ENCODE data around the gene TUBG2.
"Not testable (repeated sequence)": the region's sequence is repeated elsewhere in the genome, so short reads cannot be mapped to it uniquely, and the experiment has no call there.

TUBG2 gene

DNA sequence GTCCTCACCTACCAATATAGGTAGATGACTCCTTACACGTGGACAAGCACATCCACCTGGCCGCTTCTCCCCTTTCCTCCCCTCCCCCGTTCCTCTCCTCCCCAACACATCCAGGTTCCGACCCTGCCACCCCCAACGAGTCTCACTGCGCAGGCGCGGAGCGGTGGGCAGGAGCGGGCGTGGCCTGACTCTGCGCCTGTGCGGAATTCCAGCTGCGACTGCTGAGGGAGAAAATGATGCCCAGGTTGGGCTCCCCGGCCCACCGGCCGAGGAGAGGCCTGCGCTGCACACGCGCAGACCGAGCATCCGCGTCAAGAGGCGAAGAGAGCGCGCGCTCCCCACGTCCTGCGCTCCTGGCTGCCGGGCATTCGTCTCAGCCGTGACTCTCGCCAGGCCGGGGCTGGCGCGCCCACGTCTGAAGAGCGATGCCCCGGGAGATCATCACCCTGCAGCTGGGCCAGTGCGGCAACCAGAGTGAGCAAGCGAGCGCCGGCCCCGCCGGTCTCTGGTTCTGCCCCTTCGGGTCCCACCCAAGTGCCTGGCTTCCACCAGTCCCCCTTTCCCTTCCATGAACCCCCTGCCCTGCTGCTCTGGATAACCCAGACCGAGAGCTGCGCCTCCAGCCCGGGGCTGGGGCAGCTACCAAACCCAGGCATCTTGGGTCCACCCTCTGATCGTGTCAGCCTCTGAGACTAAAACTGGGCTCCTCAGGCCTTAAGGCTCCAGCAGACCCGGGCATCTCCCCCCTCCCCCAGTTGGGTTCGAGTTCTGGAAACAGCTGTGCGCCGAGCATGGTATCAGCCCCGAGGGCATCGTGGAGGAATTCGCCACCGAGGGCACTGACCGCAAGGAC, at the start of gene TUBG2:
TUBG2 (plus strand) TSS at position 206 of the 853 bp plus-strand sequence; CDS start at position 426, 220 bp downstream.
- DNase-seq (ENCODE audit: low read depth) = peak; percentile 68

DNA sequence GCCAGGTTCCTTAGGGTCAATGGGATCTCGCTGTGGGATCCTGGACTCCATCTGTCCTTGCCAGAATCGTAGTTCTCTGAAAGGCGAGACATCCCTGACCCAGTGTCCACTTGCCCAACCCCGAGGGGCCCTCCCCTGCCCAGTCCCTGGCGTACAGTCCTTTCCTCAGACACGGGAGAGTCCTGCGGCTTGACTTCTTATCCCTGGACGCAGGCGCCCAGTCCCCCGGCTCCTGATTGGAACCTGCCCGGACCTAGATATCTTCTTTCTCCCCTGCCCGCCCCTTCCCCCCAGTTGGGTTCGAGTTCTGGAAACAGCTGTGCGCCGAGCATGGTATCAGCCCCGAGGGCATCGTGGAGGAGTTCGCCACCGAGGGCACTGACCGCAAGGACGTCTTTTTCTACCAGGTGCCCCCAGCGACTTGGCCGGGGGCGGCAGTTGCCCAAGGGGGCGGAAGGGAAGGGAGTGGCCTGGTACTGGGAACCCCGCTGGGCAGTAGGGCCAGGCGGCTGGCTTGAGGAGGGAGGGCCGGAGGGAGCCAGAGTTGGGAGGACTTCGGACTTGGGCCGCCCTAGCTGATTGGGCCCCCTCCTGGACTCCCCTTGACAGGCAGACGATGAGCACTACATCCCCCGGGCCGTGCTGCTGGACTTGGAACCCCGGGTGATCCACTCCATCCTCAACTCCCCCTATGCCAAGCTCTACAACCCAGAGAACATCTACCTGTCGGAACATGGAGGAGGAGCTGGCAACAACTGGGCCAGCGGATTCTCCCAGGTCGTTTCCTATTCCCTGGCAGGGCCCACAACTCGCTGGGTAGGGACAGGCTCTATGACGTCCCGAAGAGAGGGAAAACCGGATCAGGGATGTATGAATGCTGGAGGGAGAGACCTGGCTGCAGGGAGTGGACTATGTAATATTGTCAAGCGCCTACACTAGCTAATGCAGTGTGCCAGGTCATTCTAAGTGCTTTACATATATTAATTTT, 49.0 kb upstream of the TUBG2 start:
- DNase-seq (ENCODE audit: low read depth) = not testable (repeated sequence)

DNA sequence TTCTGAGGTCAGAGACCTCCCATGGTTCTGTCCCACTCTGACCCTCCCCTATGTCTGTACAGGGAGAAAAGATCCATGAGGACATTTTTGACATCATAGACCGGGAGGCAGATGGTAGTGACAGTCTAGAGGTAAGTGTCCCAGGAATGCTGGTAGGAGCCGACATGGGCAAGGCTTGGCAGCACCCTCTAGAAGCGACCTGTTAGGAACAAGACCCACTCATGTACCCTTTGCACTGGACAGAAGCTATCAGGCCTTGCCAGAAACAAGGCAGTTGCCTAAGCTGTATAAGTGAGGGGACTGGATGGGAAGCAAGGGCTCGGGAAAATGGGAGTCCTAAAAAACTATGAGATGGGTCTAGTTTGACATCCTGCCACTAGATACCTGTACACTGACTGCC, 47.1 kb upstream of the TUBG2 start:
- no peak for DNase-seq (ENCODE audit: low read depth)

DNA sequence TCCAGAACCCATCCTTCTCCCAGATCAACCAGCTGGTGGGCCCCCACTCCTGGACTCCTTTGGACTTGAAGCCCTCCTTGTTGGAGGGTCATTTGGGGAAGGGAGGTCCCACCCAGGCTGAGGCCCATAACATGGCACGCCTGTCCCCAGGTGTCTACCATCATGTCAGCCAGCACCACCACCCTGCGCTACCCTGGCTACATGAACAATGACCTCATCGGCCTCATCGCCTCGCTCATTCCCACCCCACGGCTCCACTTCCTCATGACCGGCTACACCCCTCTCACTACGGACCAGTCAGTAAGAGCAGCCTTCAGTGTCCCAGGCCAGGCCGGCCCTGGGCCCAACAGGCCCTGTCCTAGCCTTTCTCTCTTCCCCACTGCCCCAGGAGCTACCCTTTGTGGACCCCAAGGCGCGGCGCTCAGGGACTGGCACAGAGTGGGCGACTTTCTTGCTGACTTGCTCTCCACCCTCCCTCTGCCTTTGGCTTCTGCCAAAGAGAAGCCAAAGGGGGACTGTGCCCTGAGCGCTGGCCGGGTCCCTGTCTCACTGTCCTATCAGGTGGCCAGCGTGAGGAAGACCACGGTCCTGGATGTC, 45.3 kb upstream of the TUBG2 start:
- DNase-seq (ENCODE audit: low read depth) = no peak

DNA sequence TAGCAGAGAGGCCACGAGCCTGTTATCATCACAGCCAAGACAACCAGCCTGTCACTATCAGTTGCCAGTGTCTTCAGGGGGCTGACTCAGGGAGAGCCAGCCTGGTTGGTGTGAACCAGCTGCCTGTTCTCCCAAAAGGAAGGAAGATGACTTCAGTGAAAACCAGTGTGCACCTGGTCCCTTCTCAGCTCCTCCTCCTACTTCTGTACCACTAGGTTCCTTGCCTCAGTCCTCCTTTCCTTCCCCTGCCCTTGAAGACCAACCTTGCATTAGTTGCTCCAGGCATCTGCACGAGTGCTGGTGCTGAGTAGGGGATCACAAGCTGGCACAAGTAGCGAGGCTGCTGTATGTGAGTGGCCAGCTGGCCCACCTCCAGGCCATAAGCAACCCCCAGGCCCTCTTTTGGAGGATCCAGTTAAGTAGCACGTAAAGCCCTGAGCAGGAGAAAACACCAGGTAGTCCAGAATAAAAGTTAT, 41.1 kb upstream of the TUBG2 start:
- no peak for DNase-seq (ENCODE audit: low read depth)

DNA sequence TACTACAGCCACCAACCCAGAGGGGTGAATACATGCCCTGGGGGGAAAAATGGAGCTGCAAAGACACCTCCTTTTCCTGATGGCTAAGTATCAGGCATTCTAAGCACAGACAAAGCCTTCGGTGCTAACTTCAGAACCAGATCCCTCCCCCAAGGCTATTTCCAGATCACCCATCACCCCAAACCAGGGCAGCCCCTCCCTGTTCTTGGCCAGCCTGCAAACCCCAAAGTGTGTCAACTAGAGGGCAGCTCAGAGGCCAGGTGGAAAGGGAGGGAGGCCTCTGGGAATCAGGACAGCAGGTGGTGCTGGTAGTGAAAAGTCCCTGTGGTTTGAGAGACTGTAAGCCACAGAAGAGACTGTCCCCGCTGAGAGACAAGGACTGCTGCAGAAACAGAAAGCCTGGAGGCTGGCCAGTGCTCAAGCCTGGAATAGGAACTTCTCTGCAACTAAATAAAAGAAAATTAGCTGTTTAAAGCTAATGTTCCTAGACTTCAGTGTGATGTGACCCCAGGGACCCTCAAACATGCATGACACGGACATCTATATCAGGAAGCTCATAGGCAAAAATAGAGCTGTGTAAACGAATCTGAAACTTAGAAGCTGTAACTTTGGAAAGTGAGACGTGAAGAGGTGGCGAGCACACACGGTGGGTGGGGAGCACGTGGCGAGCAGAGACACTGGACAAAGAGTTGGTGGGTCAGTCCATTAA, 40.5 kb upstream of the TUBG2 start:
- no peak for DNase-seq (ENCODE audit: low read depth)

DNA sequence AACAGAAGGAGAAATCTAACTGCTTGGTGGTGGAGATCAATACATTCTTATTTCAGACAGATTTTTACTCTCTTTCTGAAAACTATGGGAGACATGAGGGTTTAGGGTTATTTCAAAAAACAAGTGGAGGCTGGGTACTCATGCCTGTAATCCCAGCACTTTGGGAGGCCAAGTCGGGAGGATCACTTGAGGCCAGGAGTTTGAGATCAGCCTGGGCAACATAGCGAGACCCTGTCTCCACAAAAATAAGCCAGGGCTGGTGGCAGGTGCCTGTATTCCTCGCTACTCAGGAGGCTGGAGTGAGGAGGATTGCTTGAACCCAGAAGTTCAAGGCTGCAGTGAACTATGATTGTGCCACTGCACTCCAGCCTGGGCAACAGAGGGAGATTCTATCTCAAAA, 37.1 kb upstream of the TUBG2 start:
- DNase-seq (ENCODE audit: low read depth) = not testable (repeated sequence)

DNA sequence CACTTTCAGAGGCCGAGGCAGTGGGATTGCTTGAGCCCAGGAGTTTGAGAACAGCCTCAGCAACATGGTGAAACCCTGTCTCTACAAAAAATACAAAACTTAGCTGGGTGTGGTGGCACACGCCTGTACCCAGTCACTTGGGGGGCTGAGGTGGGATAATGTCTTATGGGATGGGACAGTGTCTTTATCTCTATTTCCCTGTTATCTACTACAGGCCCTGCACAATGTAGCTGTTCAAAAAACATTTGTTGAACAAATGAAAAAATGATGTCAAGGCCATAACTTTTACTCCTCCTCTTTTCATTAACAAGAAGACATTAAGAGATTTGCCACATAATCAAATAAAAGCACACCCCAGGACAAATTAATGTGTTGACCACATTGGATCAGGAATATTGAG, 35.8 kb upstream of the TUBG2 start:
- DNase-seq (ENCODE audit: low read depth) = no peak

DNA sequence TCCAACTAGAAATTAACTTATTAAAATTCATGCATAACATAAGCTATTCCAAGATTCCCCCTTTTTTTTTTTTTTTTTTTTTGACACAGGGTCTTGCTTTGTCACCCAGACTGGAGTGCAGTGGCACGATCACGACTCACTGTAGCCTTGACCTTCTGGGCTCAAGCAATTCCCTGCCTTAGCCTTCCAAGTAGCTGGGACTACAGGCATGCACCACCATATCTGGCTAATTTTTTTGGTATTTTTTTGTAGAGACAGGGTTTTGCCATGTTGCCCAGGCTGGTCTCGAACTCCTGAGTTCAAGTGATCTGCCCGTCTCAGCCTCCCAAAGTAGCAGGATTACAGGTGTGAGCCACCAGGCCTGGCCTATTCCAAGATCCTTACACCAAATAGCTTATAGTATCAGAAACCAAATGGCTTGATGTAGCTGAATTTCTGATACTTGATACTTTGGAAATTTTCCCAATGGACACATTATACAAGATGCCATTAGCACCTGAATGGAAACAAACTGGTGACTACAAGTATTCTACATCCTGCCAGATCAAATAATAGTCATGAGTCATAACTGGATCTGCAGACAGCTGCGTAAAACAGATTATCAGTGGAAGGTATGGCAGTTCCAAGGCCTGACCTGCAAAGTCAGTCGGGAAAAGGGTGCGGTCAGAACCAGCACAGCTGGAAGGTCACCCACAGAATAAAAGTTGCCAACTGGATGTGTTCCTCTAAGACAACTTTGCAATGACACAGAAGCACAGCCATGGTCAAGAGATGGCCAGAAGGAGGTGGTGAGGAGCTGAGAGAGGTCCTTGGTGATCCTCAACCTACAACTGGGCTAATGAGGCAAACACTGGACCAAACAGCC, 35.1 kb upstream of the TUBG2 start:
- DNase-seq (ENCODE audit: low read depth) = no peak

DNA sequence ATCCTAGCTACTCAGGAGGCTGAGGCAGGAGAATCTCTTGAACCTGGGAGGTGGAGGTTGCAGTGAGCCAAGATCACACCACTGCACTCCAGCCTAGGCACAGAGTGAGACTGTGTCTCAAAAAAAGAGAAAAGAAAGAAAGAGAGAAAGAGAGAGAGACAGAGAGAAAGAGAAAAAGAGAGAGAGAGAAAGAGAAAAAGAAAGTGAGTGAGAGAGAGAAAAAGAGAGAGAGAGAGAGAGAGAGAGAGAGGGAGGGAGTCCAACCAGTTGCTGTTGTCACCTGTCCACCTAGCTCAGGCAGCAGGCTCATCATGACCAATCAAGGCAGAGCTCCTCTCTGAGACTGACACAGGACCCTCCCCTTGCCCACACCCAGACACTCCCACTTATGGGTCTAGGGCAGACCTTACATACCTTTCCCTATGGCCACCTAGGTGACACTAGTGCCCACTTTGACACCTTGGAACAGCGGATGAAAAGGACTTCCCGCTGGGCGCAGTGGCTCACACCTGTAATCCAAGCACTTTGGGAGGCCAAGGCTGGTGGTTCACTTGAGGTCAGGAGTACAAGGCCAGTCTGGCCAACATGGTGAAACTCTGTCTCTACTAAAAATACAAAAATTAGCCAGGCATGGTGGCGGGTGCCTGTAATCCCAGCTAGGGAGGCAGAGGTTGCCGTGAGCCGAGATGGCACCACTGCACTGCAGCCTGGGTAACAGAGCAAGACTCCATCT, 31.9 kb upstream of the TUBG2 start:
- not testable (repeated sequence) for DNase-seq (ENCODE audit: low read depth)

DNA sequence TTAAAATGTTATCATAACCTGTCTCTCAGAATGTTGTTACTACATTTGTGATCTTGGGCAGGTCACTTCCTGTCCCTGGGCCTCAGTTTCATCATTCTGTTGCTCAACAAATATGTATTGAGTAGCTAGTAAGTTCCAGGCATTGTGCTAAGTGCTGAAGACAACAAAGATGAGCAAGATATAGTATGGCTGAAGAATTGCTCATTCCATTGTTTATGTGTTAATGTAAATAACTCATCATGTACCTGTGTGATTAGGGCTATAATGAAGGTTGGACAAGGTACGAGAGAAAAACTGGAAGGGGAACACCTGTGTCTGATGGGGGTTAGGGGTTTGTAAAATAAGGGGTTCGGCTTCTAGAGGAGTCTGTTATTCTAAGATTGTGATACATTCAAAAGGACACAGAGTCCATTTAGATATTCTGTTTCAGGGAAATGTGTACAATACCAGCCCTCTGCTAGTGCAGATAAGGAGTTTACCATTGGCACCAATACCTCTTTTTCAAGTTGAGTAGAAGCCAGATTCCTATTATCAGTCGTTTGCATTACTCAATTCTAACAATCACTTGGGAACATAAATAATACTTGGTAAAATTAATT, 29.6 kb upstream of the TUBG2 start:
- no peak for DNase-seq (ENCODE audit: low read depth)

DNA sequence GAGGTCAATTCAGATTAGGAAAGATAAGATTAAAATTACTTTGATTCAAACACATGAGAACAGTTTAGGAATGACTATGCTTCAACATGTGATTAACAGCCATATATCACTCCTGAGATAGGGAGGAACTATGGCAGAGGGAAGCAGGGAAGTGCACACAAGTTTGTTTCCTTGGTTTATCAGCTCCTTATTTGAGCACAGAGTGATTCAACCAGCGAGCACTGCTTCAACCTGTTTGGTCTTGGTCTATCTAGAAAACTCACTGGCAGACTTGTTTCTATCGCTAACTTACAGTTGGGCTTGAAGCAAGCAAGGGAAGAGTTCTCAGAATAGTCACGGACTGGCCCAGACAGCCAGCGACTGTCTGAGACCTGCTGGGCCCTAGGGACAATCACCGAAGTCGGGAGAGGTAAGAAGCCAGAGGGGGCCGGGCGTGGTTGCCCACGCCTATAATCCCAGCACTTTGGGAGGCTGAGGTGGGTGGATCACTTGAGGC, 26.1 kb upstream of the TUBG2 start:
- DNase-seq (ENCODE audit: low read depth) = no peak

DNA sequence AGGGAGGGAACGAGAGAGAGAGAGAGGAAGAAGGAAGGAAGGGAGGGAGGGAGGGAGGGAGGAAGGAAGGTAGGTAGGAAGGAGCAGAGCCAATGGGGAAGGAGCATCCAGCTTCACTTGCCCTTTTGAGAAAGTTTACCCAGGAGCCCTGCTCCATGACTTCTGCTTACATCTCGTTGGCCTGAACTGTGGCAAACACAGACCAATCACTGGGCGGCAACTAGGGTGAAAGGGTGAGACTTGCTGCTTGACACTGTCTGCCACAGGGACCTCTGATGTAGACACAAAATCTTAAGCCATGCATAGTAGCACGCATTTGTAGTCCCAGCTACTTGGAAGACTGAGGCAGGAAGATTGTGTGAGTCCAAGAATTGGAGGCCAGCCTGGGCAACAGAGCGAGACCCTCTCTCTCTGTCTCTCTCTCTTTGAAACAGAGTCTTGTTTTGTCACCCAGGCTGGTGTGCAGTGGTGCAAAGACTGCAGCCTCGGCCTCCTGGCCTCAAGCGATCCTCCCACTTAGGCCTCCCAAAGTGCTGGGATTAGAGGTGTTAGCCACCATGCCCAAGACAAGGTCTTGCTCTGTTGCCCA, 19.5 kb upstream of the TUBG2 start:
- DNase-seq (ENCODE audit: low read depth) = no peak

DNA sequence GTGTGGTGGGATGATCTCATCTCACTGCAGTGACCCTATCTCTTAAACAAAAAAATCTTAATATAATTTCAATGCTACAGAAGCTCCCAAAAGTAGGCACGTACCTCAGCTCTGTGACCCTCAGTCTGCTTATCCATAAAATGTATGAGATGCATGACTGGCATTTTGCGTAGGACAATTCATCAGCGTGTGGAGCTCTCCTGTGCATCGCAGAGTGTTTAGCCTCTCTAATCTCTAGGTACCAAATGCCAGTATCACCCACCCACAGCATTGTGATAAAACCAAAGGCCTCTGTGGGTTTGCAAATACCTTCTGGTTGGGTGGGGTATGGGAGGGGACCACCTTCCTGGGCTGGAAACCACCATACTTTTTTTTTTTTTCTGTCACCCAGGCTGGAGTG, 19.0 kb upstream of the TUBG2 start:
- DNase-seq (ENCODE audit: low read depth) = no peak

DNA sequence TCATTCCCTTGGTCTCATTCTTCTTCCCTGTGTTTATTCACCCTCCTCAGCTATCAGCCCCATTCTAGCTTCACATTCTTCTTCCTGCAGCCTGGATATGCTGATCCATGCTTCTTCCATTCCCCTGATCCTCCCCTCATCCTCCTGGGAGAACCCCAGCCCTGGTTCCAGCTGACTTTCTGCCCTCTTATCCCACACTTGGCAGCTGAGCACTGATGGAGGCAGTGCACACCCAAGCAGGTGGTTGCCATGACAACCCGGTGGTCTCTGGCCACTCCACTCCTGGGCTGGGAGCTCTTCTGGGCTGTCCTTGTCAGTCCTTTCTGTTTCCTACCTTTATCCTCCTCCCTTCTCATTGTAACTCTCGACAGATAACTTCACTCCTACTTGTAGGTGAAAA, 16.7 kb upstream of the TUBG2 start:
- DNase-seq (ENCODE audit: low read depth) = no peak

DNA sequence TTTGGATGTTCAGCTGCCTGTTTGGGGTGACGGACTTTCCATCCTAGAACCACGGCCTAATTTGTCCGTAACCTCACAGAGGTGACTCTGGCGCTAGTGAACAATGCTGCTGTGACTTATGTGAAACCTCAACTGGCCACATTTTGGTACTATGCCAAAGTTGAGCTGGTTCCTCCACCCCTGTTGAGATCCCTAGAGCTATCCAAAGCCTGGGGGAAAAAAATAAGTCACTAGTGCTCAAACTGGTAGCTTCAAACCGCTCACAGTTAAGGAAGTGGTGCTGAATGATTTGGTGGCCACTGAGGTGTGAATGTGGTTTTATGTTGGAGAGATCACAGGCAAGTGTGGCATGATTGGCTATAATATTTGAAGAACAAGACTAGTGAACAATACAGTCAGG, 11.3 kb upstream of the TUBG2 start:
- no peak for DNase-seq (ENCODE audit: low read depth)

DNA sequence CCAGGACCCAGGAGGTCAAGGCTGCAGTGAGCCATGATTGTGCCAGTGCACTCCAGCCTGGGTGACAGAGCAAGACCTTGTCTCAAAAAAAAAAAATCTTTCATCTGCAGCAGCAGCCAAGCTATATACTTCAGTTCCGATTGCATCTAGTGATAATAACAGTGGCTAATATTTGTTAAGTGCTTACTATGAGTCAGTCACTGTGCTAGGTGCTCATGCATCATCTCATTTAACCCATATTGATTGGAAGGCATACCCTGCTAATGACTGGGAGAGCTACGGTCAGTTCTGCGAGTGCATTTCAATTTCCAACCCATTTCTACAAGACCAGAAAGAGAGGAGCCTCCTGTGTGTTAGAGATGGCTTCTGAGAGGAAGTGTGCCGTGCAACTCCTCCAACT, 7.7 kb upstream of the TUBG2 start:
- no peak for DNase-seq (ENCODE audit: low read depth)

DNA sequence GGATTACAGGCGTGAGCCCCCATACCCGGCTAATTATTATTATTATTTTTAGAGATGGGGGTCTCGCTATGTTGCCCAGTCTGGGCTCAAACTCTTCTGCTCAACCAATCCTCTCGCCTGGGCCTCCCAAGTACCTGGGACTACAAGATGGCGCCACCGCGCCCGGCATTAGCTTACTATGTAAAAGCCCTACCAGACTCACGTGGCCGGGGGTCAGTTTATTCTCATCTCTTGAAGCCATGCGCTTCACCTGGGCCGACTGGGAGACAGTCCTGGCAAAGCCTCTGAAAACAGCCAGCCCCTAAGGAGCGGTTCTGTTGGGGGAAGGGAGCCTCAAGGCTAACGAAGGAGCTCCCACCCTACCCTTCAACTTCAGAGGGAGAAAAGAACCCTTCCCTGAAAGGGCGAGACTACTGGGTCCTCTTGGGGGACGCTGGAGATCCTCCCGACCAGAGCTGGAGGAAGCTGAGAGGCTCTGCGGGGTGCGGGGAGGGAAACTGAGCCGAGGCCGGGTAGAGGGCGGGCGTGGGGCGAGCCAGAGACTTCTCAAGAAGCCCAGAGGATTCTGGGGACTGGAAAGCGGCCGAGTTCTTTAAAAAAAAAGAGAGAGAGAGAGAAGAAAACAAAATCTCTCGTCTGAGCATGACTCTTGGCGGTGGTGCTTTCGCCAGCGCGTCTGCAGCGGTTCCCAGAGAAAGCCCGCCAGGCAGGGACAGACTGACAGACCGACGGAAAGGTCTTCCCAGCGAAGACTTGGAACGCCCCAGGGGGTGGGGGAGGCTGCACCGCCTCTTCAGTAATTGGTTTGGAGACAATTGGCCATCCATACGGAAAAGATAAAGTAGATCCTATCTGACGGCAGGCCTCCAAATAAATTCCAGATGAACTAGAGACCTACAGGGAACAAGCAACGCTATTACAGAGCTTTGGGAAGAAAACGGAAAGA, 5.6 kb upstream of the TUBG2 start:
- no peak for DNase-seq (ENCODE audit: low read depth)
